Endothelial cell of umbilical vein (primary cell): Measurements from ENCODE around the gene C19orf44. TPM values are rescaled to one million over a fixed set of nuclear protein-coding genes. Genes with fewer than 3 reads are reported as not detected.

Source experiments
- BruUV-seq: library from RNA; stranded (reverse); fragments of 400-500 nt; replicated peaks from 2 replicates; lab custom pipeline; 2021; lab: Mats Ljungman, UMichigan
- CTCF ChIA-PET: fragments of 300-600, 350-600 bp; sonication (Branson Sonifier 250); formaldehyde crosslinking; loops from one replicate; lab custom pipeline; 2021; ENCODE audit warnings: antibody characterized with exemption, inconsistent platforms; lab: Charles Lee
- POLR2A ChIA-PET: fragments of 300-600, 350-600 bp; sonication (Branson Sonifier 250); formaldehyde crosslinking; loops from one replicate; lab custom pipeline; 2021; ENCODE audit warnings: antibody characterized with exemption, inconsistent platforms; lab: Charles Lee
- DNase-seq: peaks from one replicate; pipeline ENCODE4 v3.0.0-alpha.2; 2011; ENCODE audit warnings: low read depth, low spot score
- FAIRE-seq: peaks from 2 replicates; lab custom pipeline; 2011; peaks lifted over from hg19 to GRCh38; lab: Jason Lieb, UNC
- H2AFZ ChIP-seq: 2 replicates; pipeline ENCODE4 v1.6.0; 2012; ENCODE audit warnings: low read depth, low read length, control low read depth, inconsistent platforms
- H3K27ac ChIP-seq: 2 replicates; pipeline ENCODE4 v1.5.1; 2011; ENCODE audit warnings: low read depth, mild to moderate bottlenecking, control low read depth, low read length, moderate library complexity; ENCODE audit not compliant: insufficient read depth
- H3K27me3 ChIP-seq, 2 experiments: 2 replicates each; pipeline versions ENCODE4 v1.6.0 to v1.6.1; 2011; ENCODE audit warnings: low read length in 2 of 2, mixed read lengths in 1 of 2; ENCODE audit not compliant: control insufficient read depth in 2 of 2, insufficient read depth in 2 of 2
- H3K36me3 ChIP-seq, 2 experiments: 2 replicates in 1 of 2; 3 replicates in 1 of 2; pipeline ENCODE4 v1.5.1; 2011; ENCODE audit warnings: low read length in 2 of 2, mild to moderate bottlenecking in 1 of 2, moderate library complexity in 1 of 2; ENCODE audit not compliant: control insufficient read depth in 2 of 2, insufficient read depth in 2 of 2; ENCODE audit errors: extremely low read depth in 1 of 2
- H3K4me1 ChIP-seq: 3 replicates; pipeline ENCODE4 v1.5.1; 2011; ENCODE audit warnings: mild to moderate bottlenecking, low read length; ENCODE audit not compliant: control insufficient read depth, insufficient read depth; ENCODE audit errors: extremely low read depth
- H3K4me2 ChIP-seq: 2 replicates; pipeline ENCODE4 v1.6.1; 2011; ENCODE audit warnings: low read length, control low read depth, mixed read lengths; ENCODE audit not compliant: insufficient read depth
- H3K4me3 ChIP-seq, 3 experiments: fragments of 200-600 bp in 1 of 3; sonication (generic), shearing (Covaris generic) in 1 of 3; replicated peaks in 1 of 3; 2 replicates each; pipeline ENCODE4 v1.5.1; 2011 to 2016; ENCODE audit warnings: control low read depth in 3 of 3, low read length in 3 of 3, mild to moderate bottlenecking in 2 of 3, inconsistent platforms in 1 of 3, low read depth in 1 of 3, moderate library complexity in 1 of 3; ENCODE audit not compliant: insufficient read depth in 1 of 3
- H3K79me2 ChIP-seq: 2 replicates; pipeline ENCODE4 v1.6.0; 2012; ENCODE audit warnings: low read length, inconsistent platforms; ENCODE audit not compliant: control insufficient read depth, insufficient read depth
- H3K9ac ChIP-seq: replicated peaks from 2 replicates; pipeline ENCODE3; 2011; ENCODE audit warnings: low read length, control low read depth; ENCODE audit not compliant: insufficient read depth; ENCODE audit errors: extremely low read depth
- H3K9me1 ChIP-seq: replicated peaks from 3 replicates; pipeline ENCODE4 v1.6.0; 2011; ENCODE audit warnings: mild to moderate bottlenecking, low read length; ENCODE audit not compliant: control insufficient read depth, insufficient read depth; ENCODE audit errors: extremely low read depth
- H3K9me3 ChIP-seq: replicated peaks from 2 replicates; pipeline ENCODE4 v1.5.1; 2012; ENCODE audit warnings: low read length, inconsistent platforms; ENCODE audit not compliant: control insufficient read depth, insufficient read depth
- H4K20me1 ChIP-seq: replicated peaks from 2 replicates; pipeline ENCODE3; 2011; ENCODE audit warnings: mild to moderate bottlenecking, low read length; ENCODE audit not compliant: control insufficient read depth, insufficient read depth; ENCODE audit errors: extremely low read depth
- EZH2 ChIP-seq: IDR thresholded peaks from 2 replicates; pipeline ENCODE4 v1.6.1; 2012; ENCODE audit warnings: borderline replicate concordance, low read depth, mild to moderate bottlenecking, moderate library complexity, low read length, inconsistent platforms; ENCODE audit not compliant: severe bottlenecking
- FOS ChIP-seq: IDR thresholded peaks from 2 replicates; pipeline ENCODE4 v1.6.1; 2011; ENCODE audit warnings: mild to moderate bottlenecking, low read length, moderate library complexity, borderline replicate concordance; ENCODE audit not compliant: insufficient read depth
- GATA2 ChIP-seq: IDR thresholded peaks from 2 replicates; pipeline ENCODE4 v1.7.0; 2011; ENCODE audit warnings: low read depth, mild to moderate bottlenecking, moderate library complexity, mixed read lengths, low read length; ENCODE audit not compliant: insufficient read length, insufficient read depth
- JUN ChIP-seq: IDR thresholded peaks from 2 replicates; pipeline ENCODE4 v1.6.1; 2011; ENCODE audit warnings: borderline replicate concordance, low read depth; ENCODE audit not compliant: insufficient read length, insufficient read depth
- MYC ChIP-seq: IDR thresholded peaks from one replicate; pipeline ENCODE4 v1.6.1; 2011; ENCODE audit warnings: mild to moderate bottlenecking, low read depth, low read length
- POLR2A ChIP-seq: IDR thresholded peaks from 2 replicates; pipeline ENCODE4 v1.6.1; 2012; ENCODE audit warnings: low read depth, mild to moderate bottlenecking, control low read depth, low read length
- POLR2AphosphoS5 ChIP-seq: IDR thresholded peaks from 2 replicates; pipeline ENCODE4 v1.6.1; 2012; ENCODE audit warnings: low read depth, mild to moderate bottlenecking, control low read depth, low read length, moderate library complexity; ENCODE audit not compliant: insufficient read depth
- dilution Hi-C: fragments of 300-500 bp; cut with MboI; formaldehyde crosslinking; loops from one replicate; pipeline ENCODE4 v1.15.0; 2019; ENCODE audit warnings: low sequenced_read_pairs; ENCODE audit not compliant: extremely low pct_ligation_motif_present
- intact Hi-C: fragments of 100-400 bp; cut with micrococcal nuclease; formaldehyde crosslinking; loops from one replicate; pipeline ENCODE4 v1.10.0; 2022
- polyA plus RNA-seq, 4 experiments: library from polyadenylated mRNA; depleted of rRNA in 3 of 4; stranded (reverse) in 3 of 4; unstranded in 1 of 4; fragments of >200 nt; gene quantifications; 2 replicates each; pipeline versions ENCODE4 v1.2.1 to v1.2.3, GENCODE V29; 2011 to 2012; ENCODE audit warnings: missing spikeins in 1 of 4
- total RNA-seq: library from RNA; stranded (reverse); gene quantifications from 2 replicates; pipeline ENCODE4 v1.2.3, GENCODE V29; 2021
- TF ChIP-seq, protein P1 (sequence below), 2 donors: IDR thresholded peaks; 1 replicate in 1 of 2; 2 replicates in 1 of 2; pipeline ENCODE4 v1.5.1; 2011; ENCODE audit warnings: low read length in 2 of 2, mild to moderate bottlenecking in 2 of 2, moderate library complexity in 2 of 2, control low read depth in 1 of 2, inconsistent platforms in 1 of 2, low read depth in 1 of 2; ENCODE audit not compliant: insufficient read depth in 1 of 2; ENCODE audit errors: extremely low read depth in 1 of 2
- TF ChIP-seq, protein P2 (sequence below): IDR thresholded peaks from 2 replicates; pipeline ENCODE4 v1.6.1; 2011; ENCODE audit not compliant: insufficient read depth, insufficient read length

Gene C19orf44
- total and polyA plus RNA-seq, 2 donors (not counting 3 experiments of a cell fraction or from before 2014, with no cell fraction given): 3.5 to 4.3 TPM

DNA sequence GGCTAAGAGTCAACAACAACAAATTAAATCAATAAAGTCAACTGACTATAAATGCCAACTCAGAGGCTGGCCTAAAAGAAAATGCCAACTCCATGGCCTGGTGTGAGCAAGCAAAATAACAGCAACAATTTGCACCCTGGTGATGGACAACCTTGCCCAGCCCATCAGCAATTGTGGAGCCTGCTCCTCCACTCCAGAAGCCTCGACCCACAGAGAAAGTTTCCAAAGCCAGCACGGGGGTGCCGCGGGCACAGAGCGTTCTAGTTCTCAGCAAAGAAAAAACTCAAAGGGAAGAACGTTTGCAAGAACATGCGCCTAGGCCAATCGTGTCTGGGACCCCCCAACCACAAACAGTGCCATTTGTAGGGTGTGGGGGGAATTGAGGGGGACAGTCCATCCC, 35.7 kb upstream of the C19orf44 start:
- no peak overlapping the region for H2AFZ ChIP-seq
- DNase-seq (no peak), FAIRE-seq (no peak)
- H3K79me2 ChIP-seq: peaks cover 66% of the 10 kb centered on the region
- no peaks in the 10 kb centered on the region for H3K9me1 ChIP-seq
- no peak overlapping the region for H3K4me2 ChIP-seq
- ChIA-PET CTCF (no interaction called here), POLR2A (no interaction called here)
- no peaks in the 10 kb centered on the region for H3K36me3 ChIP-seq
- dilution Hi-C loops (no loop called here), intact Hi-C loops (no loop called here)
- H3K27me3 ChIP-seq: no peaks in the 10 kb centered on the region
- H3K9ac ChIP-seq: no peak overlapping the region
- no peaks in the 10 kb centered on the region for H3K9me3 ChIP-seq
- H3K4me3 ChIP-seq: no peak overlapping the region
- no peak overlapping the region for H3K27ac ChIP-seq
- no peaks in the 10 kb centered on the region for H4K20me1 ChIP-seq
- TF ChIP-seq GATA2 (no peak), POLR2AphosphoS5 (no peak), POLR2A (no peak), MYC (no peak), JUN (no peak), EZH2 (no peak), FOS (no peak)
- TF ChIP-seq, protein P1, sequence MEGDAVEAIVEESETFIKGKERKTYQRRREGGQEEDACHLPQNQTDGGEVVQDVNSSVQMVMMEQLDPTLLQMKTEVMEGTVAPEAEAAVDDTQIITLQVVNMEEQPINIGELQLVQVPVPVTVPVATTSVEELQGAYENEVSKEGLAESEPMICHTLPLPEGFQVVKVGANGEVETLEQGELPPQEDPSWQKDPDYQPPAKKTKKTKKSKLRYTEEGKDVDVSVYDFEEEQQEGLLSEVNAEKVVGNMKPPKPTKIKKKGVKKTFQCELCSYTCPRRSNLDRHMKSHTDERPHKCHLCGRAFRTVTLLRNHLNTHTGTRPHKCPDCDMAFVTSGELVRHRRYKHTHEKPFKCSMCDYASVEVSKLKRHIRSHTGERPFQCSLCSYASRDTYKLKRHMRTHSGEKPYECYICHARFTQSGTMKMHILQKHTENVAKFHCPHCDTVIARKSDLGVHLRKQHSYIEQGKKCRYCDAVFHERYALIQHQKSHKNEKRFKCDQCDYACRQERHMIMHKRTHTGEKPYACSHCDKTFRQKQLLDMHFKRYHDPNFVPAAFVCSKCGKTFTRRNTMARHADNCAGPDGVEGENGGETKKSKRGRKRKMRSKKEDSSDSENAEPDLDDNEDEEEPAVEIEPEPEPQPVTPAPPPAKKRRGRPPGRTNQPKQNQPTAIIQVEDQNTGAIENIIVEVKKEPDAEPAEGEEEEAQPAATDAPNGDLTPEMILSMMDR (IDR thresholded peaks at IDR 0.05; ENCODE audit: extremely low read depth in 1 of 2, insufficient read depth in 1 of 2, low read depth in 1 of 2, low read length in 2 of 2): no peak
- TF ChIP-seq, protein P2, sequence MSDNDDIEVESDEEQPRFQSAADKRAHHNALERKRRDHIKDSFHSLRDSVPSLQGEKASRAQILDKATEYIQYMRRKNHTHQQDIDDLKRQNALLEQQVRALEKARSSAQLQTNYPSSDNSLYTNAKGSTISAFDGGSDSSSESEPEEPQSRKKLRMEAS: no peak
- BruUV-seq: no TSS peak
- peaks cover 24% of the 10 kb centered on the region for H3K4me1 ChIP-seq
